Middle frontal gyrus (tissue), 1 donor: ENCODE measurements around the gene ITGA4.

Source experiments
- DNase-seq: peaks from one replicate; pipeline ENCODE4 v3.0.0-alpha.2; 2015; ENCODE audit warnings: low spot score; ENCODE audit errors: extremely low spot score

ITGA4 gene

DNA sequence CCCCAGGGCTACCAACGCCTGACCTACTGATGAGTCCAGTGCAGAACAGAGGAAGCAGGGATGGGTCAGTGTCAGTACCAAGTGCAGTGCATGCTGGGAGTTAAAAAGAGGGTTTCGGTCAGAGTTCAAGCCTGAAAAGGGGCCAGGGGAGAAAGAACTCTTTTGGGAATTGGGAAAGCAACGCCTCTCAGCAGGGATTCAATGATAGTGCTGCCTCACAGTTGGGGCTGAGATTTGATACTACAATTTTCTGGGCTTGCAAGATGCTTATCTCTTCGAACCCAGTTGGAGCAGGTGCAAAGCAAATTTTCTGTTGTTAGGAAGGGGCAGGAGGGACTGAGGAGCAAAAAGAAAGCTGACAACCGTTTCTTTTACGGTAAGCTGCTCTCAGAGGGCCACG, 117.1 kb downstream of the ITGA4 start:
- DNase-seq: no peak

DNA sequence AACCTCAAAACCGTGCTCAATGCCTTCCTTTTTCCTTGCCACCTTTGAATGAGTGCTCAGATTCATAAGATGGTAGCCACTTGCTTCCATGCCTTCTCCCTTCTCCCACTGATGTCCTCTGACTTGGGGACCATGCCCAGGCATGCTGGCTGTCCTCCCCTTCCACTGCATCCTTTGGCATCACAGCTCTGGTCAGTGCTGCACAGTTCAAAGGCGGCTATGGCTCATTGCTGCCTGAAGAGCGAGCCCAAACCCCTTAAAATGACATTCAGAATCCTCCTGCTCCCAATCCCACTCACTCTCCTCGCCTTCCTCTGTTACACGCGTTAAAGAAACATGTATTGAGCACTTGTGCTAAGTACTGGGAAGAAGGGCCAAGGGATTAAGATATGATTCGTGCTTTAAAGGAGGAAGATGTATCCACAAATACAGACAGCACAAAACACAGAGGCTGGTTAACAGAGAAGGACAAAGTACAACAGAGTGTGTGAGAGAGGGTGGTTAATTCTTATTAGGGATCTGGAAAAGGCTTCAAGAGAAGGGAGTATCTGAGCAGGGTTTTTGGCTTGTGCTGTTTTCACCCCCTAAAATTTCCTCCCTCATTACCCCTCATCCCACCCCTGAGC, 118.0 kb downstream of the ITGA4 start:
- no peak for DNase-seq

DNA sequence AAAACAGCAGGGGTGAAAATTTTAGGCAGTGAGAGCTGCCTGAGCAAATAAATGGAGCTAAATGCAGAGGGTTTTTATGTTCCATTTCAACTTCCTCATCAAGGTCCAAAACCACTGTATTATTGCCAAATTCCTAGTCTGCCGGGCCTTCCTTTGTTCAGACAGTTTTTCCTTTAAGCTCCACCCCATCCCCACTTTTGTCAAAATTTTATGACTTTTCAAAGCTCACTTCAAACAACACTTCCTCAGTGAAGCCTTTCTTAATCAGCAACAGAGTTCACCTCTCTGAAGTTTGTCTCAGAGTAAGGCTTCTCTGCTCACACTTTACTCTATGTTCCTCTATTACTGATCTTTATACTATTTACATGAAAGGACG, 118.5 kb downstream of the ITGA4 start:
- no peak for DNase-seq

DNA sequence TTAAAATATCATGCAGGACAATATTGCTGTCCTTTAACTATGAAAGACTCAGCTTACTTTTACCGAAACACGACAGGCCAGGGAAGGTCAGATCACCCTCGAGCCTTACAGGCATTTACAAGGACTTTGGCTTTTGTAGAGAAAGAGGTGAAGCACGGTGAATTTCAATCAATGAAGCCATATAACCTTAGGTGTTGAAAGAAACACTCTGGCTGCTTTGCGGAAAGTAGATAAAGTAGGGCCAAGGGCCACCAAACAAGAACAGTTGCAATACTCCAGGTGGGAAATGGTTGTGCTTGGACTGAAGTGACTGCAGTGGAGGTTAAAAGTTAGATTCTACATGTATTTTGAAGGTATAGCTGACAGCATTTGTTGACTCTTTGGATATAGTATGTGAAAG, 119.2 kb downstream of the ITGA4 start:
- DNase-seq: no peak

DNA sequence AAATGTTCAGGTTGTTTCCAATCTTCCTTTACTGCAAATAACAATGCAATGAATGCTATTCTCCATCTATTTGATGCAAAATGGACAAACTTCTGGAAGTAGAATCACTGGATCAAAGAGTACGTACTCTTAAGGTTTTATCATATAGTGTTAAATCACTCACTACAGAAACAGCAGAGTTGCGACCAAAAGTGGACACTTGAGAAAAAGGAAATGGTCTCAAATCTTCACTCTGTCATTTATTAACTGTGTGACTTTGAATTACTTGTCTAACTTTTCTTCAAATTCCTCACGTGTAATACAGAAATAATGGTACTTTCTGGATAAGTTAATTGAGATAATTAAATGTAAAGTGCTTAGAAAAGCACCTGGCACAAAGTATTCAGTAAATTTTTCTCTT, 121.6 kb downstream of the ITGA4 start:
- no peak for DNase-seq

DNA sequence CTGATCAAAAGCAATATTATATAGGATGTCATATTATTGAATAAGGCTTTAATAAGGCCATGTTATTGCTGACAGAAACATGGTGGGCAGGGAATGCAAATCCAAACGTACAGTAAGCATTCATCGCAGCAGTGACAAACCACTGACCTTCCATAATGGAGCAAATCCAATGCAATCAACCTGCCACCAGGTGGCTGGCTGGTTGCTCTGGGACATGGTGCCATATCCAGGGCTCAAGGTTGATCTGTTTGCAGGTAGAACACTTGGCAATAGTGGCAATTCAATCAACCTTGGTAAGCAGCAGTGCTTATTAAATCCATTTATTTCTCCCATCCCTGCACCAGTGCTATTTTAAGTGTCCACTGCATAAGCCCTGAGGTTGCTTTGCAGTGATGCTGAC, 124.3 kb downstream of the ITGA4 start:
- DNase-seq: no peak

DNA sequence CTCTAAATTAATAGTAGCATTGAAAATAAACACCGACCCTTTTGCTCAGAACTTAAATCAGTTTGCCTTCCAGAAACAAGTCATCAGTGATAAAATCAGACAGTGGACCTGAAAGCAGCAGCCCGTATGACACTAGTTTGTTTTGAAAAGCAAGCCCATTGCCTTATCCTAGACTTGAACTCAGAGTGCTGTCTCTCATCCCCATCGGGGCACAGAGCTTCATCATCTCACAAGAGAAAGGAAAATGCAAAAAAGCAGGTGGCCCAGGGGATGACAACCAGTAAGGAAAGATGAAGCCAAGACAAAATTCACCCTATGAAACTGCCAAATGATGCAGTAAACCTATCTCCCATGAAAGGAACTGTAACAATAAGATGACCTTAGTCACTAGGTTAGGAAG, 128.5 kb downstream of the ITGA4 start:
- no peak for DNase-seq
